ENCODE data around the gene ITSN1.
A peak's percentile ranks its signal among the peaks of the same experiment; 100 is the strongest.

Gene ITSN1

DNA sequence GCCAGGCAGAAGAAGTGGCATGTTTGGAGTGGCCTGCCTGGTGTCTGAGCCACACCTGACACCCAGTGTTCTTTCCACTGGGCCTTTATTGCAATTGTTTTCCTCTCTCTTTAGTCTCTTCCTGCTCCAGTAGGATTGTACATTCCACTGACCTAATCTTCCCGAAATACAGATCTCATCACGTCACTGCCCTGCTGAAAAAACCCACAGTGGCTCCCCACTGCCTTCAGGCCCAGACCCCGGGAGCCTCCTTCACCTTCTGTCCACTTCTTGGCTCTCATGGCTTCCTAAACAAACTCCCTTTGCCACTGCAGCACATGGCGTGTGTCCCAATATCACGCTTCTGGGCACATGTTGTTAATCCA is 298.6 kb downstream of the ITSN1 start:
- no peak for ATAC-seq (replicated peaks)
- Mint-ChIP-seq H3K27ac (no peak overlapping the region), H3K36me3 (no peaks in the 10 kb centered on the region), H3K4me3 (no peak overlapping the region), H3K9me3 (peaks cover 0 to 10% of the 10 kb centered on the region in 2 donors), H3K27me3 (no peaks in the 10 kb centered on the region), H3K4me1 (peaks cover 6 to 18% of the 10 kb centered on the region in 2 donors)
- no peak for DNase-seq

DNA sequence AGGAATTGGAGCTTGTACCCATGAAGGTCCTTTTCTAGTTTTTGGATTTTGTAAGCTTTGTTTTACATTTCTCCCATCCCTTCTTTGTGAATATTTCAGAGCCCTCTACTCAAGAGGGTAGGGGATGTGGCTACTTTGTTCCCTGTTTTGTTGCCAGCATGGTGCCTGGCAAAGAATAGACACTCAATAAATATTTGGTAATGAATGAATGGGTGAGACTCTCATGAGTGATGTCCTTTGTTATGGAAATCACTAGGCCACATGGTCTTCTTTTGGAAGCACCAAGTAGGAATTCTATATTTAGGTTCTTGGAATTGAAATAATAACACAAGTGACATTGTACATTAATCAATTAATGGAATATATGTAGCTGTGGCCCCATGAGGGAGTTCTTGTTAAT is 300.1 kb downstream of the ITSN1 start:
- ATAC-seq (replicated peaks) (no peak), DNase-seq (no peak)
- peaks cover 13 to 26% of the 10 kb centered on the region in 2 donors for H3K4me1 Mint-ChIP-seq
- H3K4me3 Mint-ChIP-seq: no peak overlapping the region
- H3K9me3 Mint-ChIP-seq: peaks cover 0 to 10% of the 10 kb centered on the region in 2 donors
- no peak overlapping the region for H3K27ac Mint-ChIP-seq
- H3K36me3 Mint-ChIP-seq: no peaks in the 10 kb centered on the region
- no peaks in the 10 kb centered on the region for H3K27me3 Mint-ChIP-seq

DNA sequence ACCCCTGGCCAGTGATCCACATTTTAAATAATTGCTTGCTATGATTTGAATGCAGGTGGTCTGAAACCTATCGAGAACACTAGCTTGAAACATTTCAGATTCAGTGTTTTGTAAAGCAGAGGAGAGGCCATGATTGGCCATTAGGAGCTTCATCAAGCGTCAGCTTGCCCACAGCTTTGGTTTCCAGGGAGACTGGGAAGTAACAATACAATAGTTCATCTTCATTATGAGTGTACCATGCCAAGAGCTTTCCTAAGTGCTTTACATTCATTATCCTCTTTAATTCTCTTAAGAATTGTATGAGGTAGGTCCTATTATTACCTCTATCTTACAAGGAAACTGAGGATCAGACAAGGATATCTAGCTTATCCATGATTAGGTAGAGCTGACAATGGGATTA is 301.0 kb downstream of the ITSN1 start:
- Mint-ChIP-seq H3K27me3 (no peaks in the 10 kb centered on the region), H3K9me3 (peaks cover 0 to 10% of the 10 kb centered on the region in 2 donors), H3K27ac (no peak overlapping the region), H3K4me1 (peaks cover 19 to 35% of the 10 kb centered on the region in 2 donors), H3K4me3 (no peak overlapping the region), H3K36me3 (no peaks in the 10 kb centered on the region)
- ATAC-seq (replicated peaks) (no peak), DNase-seq (no peak)

DNA sequence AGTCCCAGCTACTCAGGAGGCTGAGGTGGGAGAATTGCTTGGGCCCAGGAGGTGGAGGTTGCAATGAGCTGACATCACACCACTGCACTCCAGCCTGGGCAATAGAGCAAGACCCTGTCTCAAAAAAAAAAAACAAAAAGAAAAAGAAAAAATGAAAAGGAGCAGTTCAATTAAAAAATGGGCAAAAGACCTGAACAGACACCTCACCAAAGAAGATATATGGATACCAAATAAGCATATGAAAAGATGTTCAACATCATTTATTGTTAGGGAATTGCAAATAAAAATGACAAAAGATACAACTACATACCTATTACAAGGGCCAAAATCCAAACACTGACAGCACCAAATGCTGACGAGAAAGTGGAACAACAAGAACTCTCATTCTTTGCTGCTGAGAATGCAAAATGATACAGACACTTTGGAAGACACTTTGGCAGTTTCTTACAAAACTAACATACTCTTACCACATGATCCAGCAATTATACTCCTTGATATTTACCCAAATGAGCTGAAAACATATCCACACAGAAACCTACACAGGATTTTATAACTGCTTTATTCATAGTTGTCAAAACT is 302.0 kb downstream of the ITSN1 start:
- Mint-ChIP-seq H3K9me3 (peaks cover 2 to 10% of the 10 kb centered on the region in 2 donors), H3K36me3 (no peaks in the 10 kb centered on the region), H3K27me3 (no peaks in the 10 kb centered on the region), H3K27ac (no peak overlapping the region), H3K4me3 (no peak overlapping the region), H3K4me1 (peaks cover 27 to 45% of the 10 kb centered on the region in 2 donors)
- DNase-seq (no peak), ATAC-seq (replicated peaks) (no peak)

DNA sequence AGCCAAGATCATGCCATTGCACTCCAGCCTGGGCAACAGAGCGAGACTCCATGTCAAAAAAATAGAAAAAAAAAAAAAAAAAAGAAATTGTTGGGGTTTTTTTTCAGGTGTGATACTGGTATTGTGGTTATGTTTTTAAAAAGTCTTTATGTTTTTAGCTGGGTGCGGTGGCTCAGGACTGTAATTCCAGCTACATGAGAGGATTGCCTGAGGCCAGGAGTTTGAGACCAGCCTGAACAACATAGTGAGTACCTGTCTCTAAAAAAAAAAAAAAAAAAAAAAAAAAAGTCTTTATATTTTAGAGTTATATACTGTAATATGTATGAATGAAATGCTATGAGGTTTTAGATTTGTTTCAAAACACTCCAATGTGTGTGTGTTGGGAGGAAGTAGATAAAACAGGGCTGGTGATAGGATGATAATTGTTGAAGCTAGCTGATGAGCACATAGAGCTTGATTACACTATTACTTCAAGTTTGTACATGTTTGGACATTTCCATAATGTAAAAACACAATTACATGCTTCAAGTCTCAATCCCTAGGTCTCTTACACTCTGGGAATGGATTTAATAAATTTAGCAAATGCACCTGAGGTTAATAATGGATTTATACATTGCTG is 303.5 kb downstream of the ITSN1 start:
- Mint-ChIP-seq H3K4me1 (peaks cover 34 to 49% of the 10 kb centered on the region in 2 donors), H3K27ac (no peak overlapping the region), H3K36me3 (no peaks in the 10 kb centered on the region), H3K9me3 (peaks cover 4 to 14% of the 10 kb centered on the region in 2 donors), H3K4me3 (no peak overlapping the region), H3K27me3 (no peaks in the 10 kb centered on the region)
- DNase-seq (no peak), ATAC-seq (replicated peaks) (no peak)

DNA sequence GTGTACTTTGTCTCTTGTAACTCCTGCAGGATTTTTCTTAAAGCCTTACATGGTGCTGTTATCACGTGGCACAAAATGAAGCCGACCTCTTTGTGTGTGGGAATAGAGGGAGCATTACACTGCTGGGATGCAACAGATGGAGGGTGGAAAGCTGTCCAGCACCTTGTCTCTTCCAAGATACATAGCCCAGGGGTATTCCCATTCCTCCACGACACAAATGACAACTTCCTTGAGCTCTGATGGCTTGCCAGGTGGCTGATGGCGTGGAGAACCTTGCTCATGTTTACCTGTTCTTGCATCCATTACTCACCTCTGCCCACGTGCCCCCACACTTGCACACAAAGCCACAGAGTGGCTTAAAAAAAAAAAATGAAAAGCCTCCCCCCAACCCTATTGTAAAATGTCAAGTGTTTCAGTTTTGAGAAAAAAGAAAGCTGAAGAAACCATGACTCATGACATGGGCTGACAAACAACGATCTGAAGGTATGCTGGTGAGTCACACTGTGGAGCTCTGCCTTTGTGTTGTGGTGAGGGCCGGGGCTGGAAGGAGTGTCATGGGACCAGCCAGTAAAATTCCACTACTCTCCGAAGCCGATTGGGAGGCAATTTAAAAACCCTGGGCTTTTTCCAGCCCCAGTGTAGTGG is 305.3 kb downstream of the ITSN1 start:
- H3K27me3 Mint-ChIP-seq: no peaks in the 10 kb centered on the region
- peak; percentile 68 for DNase-seq
- peak overlapping the region; percentile 69 to 77 for H3K4me3 Mint-ChIP-seq
- peak; percentile 83 to 88 for ATAC-seq (replicated peaks)
- peak overlapping the region; percentile 94 for H3K27ac Mint-ChIP-seq
- no peaks in the 10 kb centered on the region for H3K36me3 Mint-ChIP-seq
- H3K4me1 Mint-ChIP-seq: peaks cover 42 to 58% of the 10 kb centered on the region in 2 donors
- peaks cover 4 to 14% of the 10 kb centered on the region in 2 donors for H3K9me3 Mint-ChIP-seq

DNA sequence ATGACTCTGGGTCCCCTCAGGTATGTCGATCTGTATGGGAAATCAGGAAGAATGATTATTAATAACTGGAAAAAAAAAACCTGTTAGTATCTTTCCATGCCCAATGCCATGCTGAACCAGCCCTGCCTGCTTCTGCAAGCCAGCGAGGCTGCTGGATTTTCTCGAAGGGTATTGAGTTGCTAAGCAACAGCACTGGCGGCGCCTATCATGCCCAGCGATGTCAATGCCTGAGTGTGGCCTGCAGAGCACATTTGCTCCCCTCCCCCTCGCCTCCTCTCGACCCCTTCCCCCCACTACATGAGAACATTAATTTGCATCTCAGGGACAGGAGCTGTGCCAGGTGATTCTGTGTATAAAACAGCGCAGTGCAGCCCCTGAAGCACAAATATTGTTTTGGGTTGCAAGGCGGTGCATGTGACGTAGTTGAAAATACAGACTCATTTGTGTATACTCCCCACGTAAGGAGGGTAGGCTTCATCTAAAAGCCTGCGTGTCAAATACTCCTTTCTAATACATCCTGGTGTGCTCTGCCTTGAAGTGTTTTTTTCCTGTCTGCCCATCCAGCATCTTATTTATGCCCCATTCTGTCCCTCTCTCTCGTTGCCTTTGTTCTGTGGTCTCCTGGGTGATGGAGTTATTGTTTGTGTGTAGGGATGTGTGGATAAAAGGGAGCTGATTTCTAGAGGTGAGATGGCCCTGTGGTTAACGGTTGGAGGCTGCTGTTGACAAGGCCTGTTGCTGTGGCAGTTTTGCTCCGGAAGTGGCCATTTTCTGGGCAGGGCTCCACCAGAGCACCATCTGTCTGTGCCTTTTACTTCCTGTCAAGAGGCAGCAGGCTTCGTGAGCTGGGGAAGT is 306.0 kb downstream of the ITSN1 start:
- peaks cover 42 to 58% of the 10 kb centered on the region in 2 donors for H3K4me1 Mint-ChIP-seq
- no peaks in the 10 kb centered on the region for H3K27me3 Mint-ChIP-seq
- ATAC-seq (replicated peaks) (peak; percentile 47 to 57), DNase-seq (peak; percentile 41)
- H3K27ac Mint-ChIP-seq: peak overlapping the region; percentile 94
- no peaks in the 10 kb centered on the region for H3K36me3 Mint-ChIP-seq
- peak overlapping the region; percentile 71 to 77 for H3K4me3 Mint-ChIP-seq
- peaks cover 4 to 14% of the 10 kb centered on the region in 2 donors for H3K9me3 Mint-ChIP-seq

DNA sequence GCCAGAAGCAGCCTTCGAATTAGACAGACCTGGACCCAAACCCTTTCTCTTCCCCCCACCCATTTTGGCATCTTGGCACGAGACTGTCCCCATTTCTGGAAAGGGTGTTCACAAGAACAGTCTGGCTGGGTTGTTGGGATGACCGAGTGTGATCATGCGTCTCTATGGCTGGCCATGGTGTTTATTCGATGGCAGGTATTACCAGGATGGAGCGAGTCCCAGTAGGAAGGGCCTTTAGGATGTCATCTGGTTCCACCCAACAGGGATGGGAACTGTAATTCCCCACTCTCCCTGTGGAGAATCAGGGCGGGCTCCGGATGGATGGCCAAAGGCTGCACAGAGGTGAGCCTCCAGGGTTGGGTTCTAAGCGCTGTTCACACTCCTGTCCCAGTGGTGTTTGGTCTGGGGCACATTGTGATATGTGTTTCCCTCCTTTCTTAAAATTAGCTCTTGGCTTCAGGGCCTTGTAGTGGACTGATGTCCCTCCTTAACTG is 306.7 kb downstream of the ITSN1 start:
- H3K36me3 Mint-ChIP-seq: no peaks in the 10 kb centered on the region
- H3K27ac Mint-ChIP-seq: peak overlapping the region; percentile 94
- no peak for ATAC-seq (replicated peaks)
- H3K4me1 Mint-ChIP-seq: peaks cover 42 to 58% of the 10 kb centered on the region in 2 donors
- H3K9me3 Mint-ChIP-seq: peaks cover 4 to 14% of the 10 kb centered on the region in 2 donors
- no peak for DNase-seq
- peak overlapping the region; percentile 71 to 77 for H3K4me3 Mint-ChIP-seq
- H3K27me3 Mint-ChIP-seq: no peaks in the 10 kb centered on the region

Data from stimulated activated naive B cell treated with anti-CD40 and anti-IgM and Interleukin-4, amounts not matched to agents 10 μg/mL and 1 μg/mL and 100 μg/mL, for 72 hours (primary cell).